ENCODE results near the gene RRM1. TPM values are rescaled to one million over a fixed set of nuclear protein-coding genes. Genes with fewer than 3 reads are reported as not detected.

Gene RRM1
- total and polyA plus RNA-seq, 9 donors, result 14.1 to 50.0 (median 24.7) TPM

- Histone ChIP-seq H3K27me3 (no peaks in the 10 kb centered on the region), H3K9me3 (no peaks in the 10 kb centered on the region), H3K27ac (peak overlapping the region in 1 of 2 donors; percentile 12), H3K36me3 (no peaks in the 10 kb centered on the region), H3K4me3 (no peak overlapping the region), H3K4me1 (ENCODE audit: insufficient read depth) (peaks cover 8% of the 10 kb centered on the region)
- intact Hi-C loops (cut with DNase I), result loop anchor here (1.0 to 5.0 kb wide), 4 partner anchors 217 to 225 kb away; partner anchors contain the start of gene STIM1 (in 3 of the 4)
- DNase-seq, result no peak
- no peak for TF ChIP-seq POLR2A (IDR thresholded peaks at IDR 0.05)
- TF ChIP-seq EP300 (IDR thresholded peaks at IDR 0.05), result no peak
- TF ChIP-seq CTCF (IDR thresholded peaks at IDR 0.05), result no peak
These were observed 22.7 kb upstream of the RRM1 start for GRCh38 chr11:4071914-4072313.

- Histone ChIP-seq H3K4me3 (no peak overlapping the region), H3K36me3 (no peaks in the 10 kb centered on the region), H3K4me1 (ENCODE audit: insufficient read depth) (peaks cover 8% of the 10 kb centered on the region), H3K27ac (no peak overlapping the region), H3K9me3 (no peaks in the 10 kb centered on the region), H3K27me3 (no peaks in the 10 kb centered on the region)
- peak; percentile 59 to 94 (median 89) for TF ChIP-seq CTCF (IDR thresholded peaks at IDR 0.05)
- TF ChIP-seq EP300 (IDR thresholded peaks at IDR 0.05), result no peak
- no peak for TF ChIP-seq POLR2A (IDR thresholded peaks at IDR 0.05)
- intact Hi-C loops (cut with DNase I), result loop anchor here (1.0 to 5.0 kb wide), 4 partner anchors 217 to 226 kb away; partner anchors contain the start of gene STIM1 (in 3 of the 4)
- peak in 3 of 5 donors; percentile 46 to 64 (median 47) for DNase-seq
- 10 to 11% (median 11%) methylated on average over 4 of the region's 4 CpGs for WGBS, 3 donors
These were observed 21.8 kb upstream of the RRM1 start for GRCh38 chr11:4072668-4073285.

GRCh38 chr11:4074266-4074665 lies 20.3 kb upstream of the RRM1 start:
- Histone ChIP-seq H3K36me3 (no peaks in the 10 kb centered on the region), H3K4me1 (ENCODE audit: insufficient read depth) (peaks cover 8% of the 10 kb centered on the region), H3K9me3 (no peaks in the 10 kb centered on the region), H3K27ac (no peak overlapping the region), H3K4me3 (no peak overlapping the region), H3K27me3 (no peaks in the 10 kb centered on the region)
- intact Hi-C loops (cut with DNase I), result loop anchor here in 1 of 4 donors (5.0 kb wide), 1 partner anchor 222 kb away; no protein-coding TSS in a partner anchor
- WGBS, 3 donors, result 88 to 91% (median 90%) methylated on average over 7 of the region's 7 CpGs
- TF ChIP-seq EP300 (IDR thresholded peaks at IDR 0.05) (no peak), POLR2A (IDR thresholded peaks at IDR 0.05) (no peak), CTCF (IDR thresholded peaks at IDR 0.05) (no peak)
- no peak for DNase-seq

- Histone ChIP-seq H3K36me3 (no peaks in the 10 kb centered on the region), H3K4me1 (ENCODE audit: insufficient read depth) (peaks cover 3% of the 10 kb centered on the region), H3K27ac (no peak overlapping the region), H3K9me3 (no peaks in the 10 kb centered on the region), H3K27me3 (no peaks in the 10 kb centered on the region), H3K4me3 (no peak overlapping the region)
- intact Hi-C loops (cut with DNase I), result no loop called here
- no peak for DNase-seq
- TF ChIP-seq EP300 (IDR thresholded peaks at IDR 0.05) (no peak), POLR2A (IDR thresholded peaks at IDR 0.05) (no peak), CTCF (IDR thresholded peaks at IDR 0.05) (no peak)
- WGBS, 3 donors, result 78 to 85% (median 84%) methylated on average over 1 of the region's 1 CpG
These were observed 17.8 kb upstream of the RRM1 start for GRCh38 chr11:4076774-4077173.

Data from ovary (tissue), 9 donors.